Regular cardiac myocyte (primary cell): ENCODE results near the gene TIMM9. TPM values are rescaled to one million over a fixed set of nuclear protein-coding genes. Genes with fewer than 3 reads are reported as not detected.

Experiments
- total RNA-seq: library from RNA; depleted of rRNA; stranded (reverse); fragments of >200 nt; gene quantifications from 2 replicates; pipeline ENCODE4 v1.2.3, GENCODE V29; 2014

The TIMM9 gene
- 11.8 and 25.3 TPM in 2 replicates for total RNA-seq

GRCh38 chr14:58427281-58428117, at the start of gene TIMM9, which contains the start of gene KIAA0586:
TIMM9 (minus strand) TSS chr14:58427531; CDS start chr14:58411945, 15,586 bp downstream.
KIAA0586 (plus strand) TSS chr14:58427719; CDS start chr14:58428265, 546 bp downstream.

GRCh38 chr14:58395812-58396788, 31.2 kb downstream of the TIMM9 start, which contains the start of gene TOMM20L:
TOMM20L (plus strand) TSS chr14:58395930; CDS start chr14:58395958, 28 bp downstream.

Other genes starting within 250 kb of the TIMM9 start
- 49.7 and 55.8 TPM in 2 replicates for gene ACTR10, start 227.4 kb downstream of the TIMM9 start, total RNA-seq
- 66.8 and 214 TPM in 2 replicates for gene PSMA3, start 182.7 kb downstream of the TIMM9 start, total RNA-seq
- gene ARID4A, start 129.0 kb downstream of the TIMM9 start, total RNA-seq, result 6.5 and 6.8 TPM in 2 replicates
- not detected in 2 replicates for gene TOMM20L, start 31.6 kb downstream of the TIMM9 start, total RNA-seq
- gene KIAA0586, start 188 bp upstream of the TIMM9 start, total RNA-seq, result 22.3 and 34.1 TPM in 2 replicates
- 16.9 and 60.9 TPM in 2 replicates for gene DACT1, start 210.4 kb upstream of the TIMM9 start, total RNA-seq